GM12891 (cell line): ENCODE measurements around the gene DHDH.

Experiments used
- POLR2A ChIP-seq: IDR thresholded peaks from 2 replicates; pipeline ENCODE4 v1.6.1; 2011; ENCODE audit warnings: low read depth, low read length, control low read depth
- POLR2AphosphoS5 ChIP-seq: IDR thresholded peaks from 2 replicates; pipeline ENCODE4 v1.6.1; 2011; ENCODE audit warnings: low read depth, low read length, control low read depth
- POU2F2 ChIP-seq: IDR thresholded peaks from 2 replicates; pipeline ENCODE4 v1.6.1; 2011; ENCODE audit warnings: low read depth, mild to moderate bottlenecking, control low read depth, low read length, moderate library complexity
- SPI1 ChIP-seq: IDR thresholded peaks from 2 replicates; pipeline ENCODE4 v1.6.1; 2011; ENCODE audit warnings: low read depth, low read length, control low read depth
- TAF1 ChIP-seq: IDR thresholded peaks from 2 replicates; pipeline ENCODE4 v1.6.1; 2011; ENCODE audit warnings: low read depth, low read length, control low read depth

DNA sequence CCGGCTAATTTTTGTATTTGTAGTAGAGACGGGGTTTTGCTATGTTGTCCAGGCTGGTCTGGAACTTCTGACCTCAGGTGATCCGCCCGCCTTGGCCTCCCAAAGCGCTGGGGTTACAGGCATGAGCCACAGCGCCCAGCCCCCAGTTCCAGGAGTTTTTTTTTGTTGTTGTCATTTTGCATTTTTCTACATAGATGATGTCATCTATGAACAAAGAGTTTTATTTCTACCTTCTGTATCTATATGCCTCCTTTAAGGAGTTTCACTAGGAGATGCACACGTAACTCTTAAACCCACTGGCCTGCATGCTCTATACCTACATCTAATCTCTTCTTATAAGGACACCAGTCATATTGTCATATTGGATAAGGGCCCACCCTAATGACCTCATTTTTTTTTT, 4.8 kb downstream of the DHDH start:
- TF ChIP-seq POLR2A (no peak), POLR2AphosphoS5 (no peak), SPI1 (no peak), TAF1 (no peak), POU2F2 (no peak)
